Measurements from ENCODE around the gene COL9A2.

COL9A2 gene

GRCh38 chr1:40303051-40303771 lies 13.9 kb downstream of the COL9A2 start:
- no peak for DNase-seq (ENCODE audit: low spot score)

GRCh38 chr1:40302475-40302874 lies 14.6 kb downstream of the COL9A2 start:
- DNase-seq (ENCODE audit: low spot score) = no peak

GRCh38 chr1:40301541-40302299 lies 15.4 kb downstream of the COL9A2 start:
- no peak for DNase-seq (ENCODE audit: low spot score)

- DNase-seq (ENCODE audit: low spot score) = no peak
Observed at GRCh38 chr1:40301066-40301465, 16.0 kb downstream of the COL9A2 start.

- DNase-seq (ENCODE audit: low spot score) = no peak
Observed at GRCh38 chr1:40300651-40301050, 16.4 kb downstream of the COL9A2 start.

- DNase-seq (ENCODE audit: low spot score) = no peak
Observed at GRCh38 chr1:40300249-40300567, 16.9 kb downstream of the COL9A2 start.

- DNase-seq (ENCODE audit: low spot score) = no peak
Observed at GRCh38 chr1:40299366-40300248, 17.5 kb downstream of the COL9A2 start.

GRCh38 chr1:40291293-40291692 lies 25.8 kb downstream of the COL9A2 start:
- DNase-seq (ENCODE audit: low spot score) = no peak

- no peak for DNase-seq (ENCODE audit: low spot score)
Observed at GRCh38 chr1:40281853-40282252, 35.2 kb downstream of the COL9A2 start.

- DNase-seq (ENCODE audit: low spot score) = no peak
Observed at GRCh38 chr1:40276122-40276521, 41.0 kb downstream of the COL9A2 start.

GRCh38 chr1:40274331-40274730 lies 42.8 kb downstream of the COL9A2 start:
- DNase-seq (ENCODE audit: low spot score) = no peak

- DNase-seq (ENCODE audit: low spot score) = no peak
Observed at GRCh38 chr1:40273547-40274166, 43.4 kb downstream of the COL9A2 start.

GRCh38 chr1:40272653-40273213 lies 44.4 kb downstream of the COL9A2 start:
- DNase-seq (ENCODE audit: low spot score) = no peak

GRCh38 chr1:40270152-40270834 lies 46.8 kb downstream of the COL9A2 start:
- DNase-seq (ENCODE audit: low spot score) = peak; percentile 80

GRCh38 chr1:40268211-40268610 lies 48.9 kb downstream of the COL9A2 start:
- DNase-seq (ENCODE audit: low spot score) = no peak

GRCh38 chr1:40267767-40268187 lies 49.3 kb downstream of the COL9A2 start:
- peak; percentile 17 for DNase-seq (ENCODE audit: low spot score)

- no peak for DNase-seq (ENCODE audit: low spot score)
Observed at GRCh38 chr1:40266786-40267535, 50.1 kb downstream of the COL9A2 start.

- DNase-seq (ENCODE audit: low spot score) = no peak
Observed at GRCh38 chr1:40265919-40266318, 51.2 kb downstream of the COL9A2 start.

- DNase-seq (ENCODE audit: low spot score) = no peak
Observed at GRCh38 chr1:40265298-40265697, 51.8 kb downstream of the COL9A2 start.

- DNase-seq (ENCODE audit: low spot score) = no peak
Observed at GRCh38 chr1:40264354-40264781, 52.7 kb downstream of the COL9A2 start.

- DNase-seq (ENCODE audit: low spot score) = peak; percentile 34
Observed at GRCh38 chr1:40258445-40258769, 58.7 kb downstream of the COL9A2 start.

Measured in RKO (cell line).